ENCODE results near the gene DGKI.
A peak's percentile ranks its signal among the peaks of the same experiment; 100 is the strongest.

DGKI gene

GRCh38 chr7:137488038-137488437 is 358.7 kb downstream of the DGKI start:
- no peak for DNase-seq (ENCODE audit: low read depth)
- TF ChIP-seq CTCF (IDR thresholded peaks at IDR 0.05; ENCODE audit: control insufficient read depth, extremely low read depth, insufficient read depth): peak; percentile 29
- no peak overlapping the region for H3K4me3 ChIP-seq (ENCODE audit: low read depth, low read length)

- no peak for DNase-seq (ENCODE audit: low read depth)
- H3K4me3 ChIP-seq (ENCODE audit: low read depth, low read length): no peak overlapping the region
- TF ChIP-seq CTCF (IDR thresholded peaks at IDR 0.05; ENCODE audit: control insufficient read depth, extremely low read depth, insufficient read depth): no peak
Observed at GRCh38 chr7:137485818-137486217, 361.0 kb downstream of the DGKI start.

- DNase-seq (ENCODE audit: low read depth): no peak
- H3K4me3 ChIP-seq (ENCODE audit: low read depth, low read length): no peak overlapping the region
- TF ChIP-seq CTCF (IDR thresholded peaks at IDR 0.05; ENCODE audit: control insufficient read depth, extremely low read depth, insufficient read depth): no peak
Observed at GRCh38 chr7:137484326-137484725, 362.4 kb downstream of the DGKI start.

GRCh38 chr7:137482466-137482865 is 364.3 kb downstream of the DGKI start:
- no peak for DNase-seq (ENCODE audit: low read depth)
- no peak overlapping the region for H3K4me3 ChIP-seq (ENCODE audit: low read depth, low read length)
- no peak for TF ChIP-seq CTCF (IDR thresholded peaks at IDR 0.05; ENCODE audit: control insufficient read depth, extremely low read depth, insufficient read depth)

- no peak for TF ChIP-seq CTCF (IDR thresholded peaks at IDR 0.05; ENCODE audit: control insufficient read depth, extremely low read depth, insufficient read depth)
- H3K4me3 ChIP-seq (ENCODE audit: low read depth, low read length): no peak overlapping the region
- DNase-seq (ENCODE audit: low read depth): no peak
Observed at GRCh38 chr7:137480824-137481365, 365.9 kb downstream of the DGKI start.

- TF ChIP-seq CTCF (IDR thresholded peaks at IDR 0.05; ENCODE audit: control insufficient read depth, extremely low read depth, insufficient read depth): no peak
- H3K4me3 ChIP-seq (ENCODE audit: low read depth, low read length): no peak overlapping the region
- DNase-seq (ENCODE audit: low read depth): no peak
Observed at GRCh38 chr7:137480401-137480800, 366.4 kb downstream of the DGKI start.

- no peak for TF ChIP-seq CTCF (IDR thresholded peaks at IDR 0.05; ENCODE audit: control insufficient read depth, extremely low read depth, insufficient read depth)
- H3K4me3 ChIP-seq (ENCODE audit: low read depth, low read length): no peak overlapping the region
- DNase-seq (ENCODE audit: low read depth): no peak
Observed at GRCh38 chr7:137476937-137477336, 369.8 kb downstream of the DGKI start.
